CD4-positive, alpha-beta T cell treated with Interleukin-17A for 1 hour (primary cell): Measurements from ENCODE around the gene RB1.

Experiments
- DNase-seq: peaks from one replicate; pipeline ENCODE4 v3.0.0-alpha.2; 2020

Gene RB1

GRCh38 chr13:48500652-48501197 lies 197.2 kb downstream of the RB1 start:
- DNase-seq = no peak

- DNase-seq = no peak
Measured at GRCh38 chr13:48501705-48502104, 198.2 kb downstream of the RB1 start.

- DNase-seq = no peak
Measured at GRCh38 chr13:48502601-48503319, 199.2 kb downstream of the RB1 start.

- no peak for DNase-seq
Measured at GRCh38 chr13:48504606-48505005, 201.1 kb downstream of the RB1 start.

- DNase-seq = peak; percentile 61
Measured at GRCh38 chr13:48505012-48505411, 201.5 kb downstream of the RB1 start.

- peak; percentile 80 for DNase-seq
Measured at GRCh38 chr13:48505597-48506091, 202.1 kb downstream of the RB1 start.

GRCh38 chr13:48506092-48506701 lies 202.6 kb downstream of the RB1 start:
- no peak for DNase-seq

- DNase-seq = no peak
Measured at GRCh38 chr13:48507021-48507420, 203.5 kb downstream of the RB1 start.

GRCh38 chr13:48508011-48508410 lies 204.5 kb downstream of the RB1 start:
- no peak for DNase-seq

GRCh38 chr13:48510698-48511097 lies 207.1 kb downstream of the RB1 start:
- no peak for DNase-seq

- DNase-seq = no peak
Measured at GRCh38 chr13:48511621-48512230, 208.2 kb downstream of the RB1 start.

GRCh38 chr13:48514793-48515192 lies 211.2 kb downstream of the RB1 start:
- DNase-seq = no peak

- no peak for DNase-seq
Measured at GRCh38 chr13:48515732-48516131, 212.2 kb downstream of the RB1 start.

GRCh38 chr13:48518083-48518482 lies 214.5 kb downstream of the RB1 start:
- DNase-seq = no peak

GRCh38 chr13:48526286-48526685 lies 222.7 kb downstream of the RB1 start:
- peak; percentile 63 for DNase-seq

- no peak for DNase-seq
Measured at GRCh38 chr13:48527955-48528354, 224.4 kb downstream of the RB1 start.

- no peak for DNase-seq
Measured at GRCh38 chr13:48528720-48529119, 225.2 kb downstream of the RB1 start.

GRCh38 chr13:48530833-48531232 lies 227.3 kb downstream of the RB1 start:
- DNase-seq = no peak
